OCI-LY3 (cell line): ENCODE data around the gene CASK.
"Not testable (repeated sequence)": the region's sequence is repeated elsewhere in the genome, so short reads cannot be mapped to it uniquely, and the experiment has no call there.

ENCODE experiments used
- H2AFZ ChIP-seq: fragments of 200-600, 300-600 bp; shearing (Covaris generic); 2 replicates; pipeline ENCODE4 v1.6.0; 2014; ENCODE audit warnings: antibody characterized with exemption, low read depth, low read length
- H3K27ac ChIP-seq: fragments of 200-600, 300-600 bp; sonication (generic); 2 replicates; pipeline ENCODE4 v1.5.1; 2014; ENCODE audit warnings: mild to moderate bottlenecking, low read length, moderate library complexity, mixed read lengths
- H3K27me3 ChIP-seq: fragments of 200-600, 300-600 bp; sonication (generic); 2 replicates; pipeline ENCODE4 v1.6.1; 2014; ENCODE audit warnings: low read depth, low read length, mixed read lengths
- H3K36me3 ChIP-seq: fragments of 200-600, 300-600 bp; sonication (generic); replicated peaks from 2 replicates; pipeline ENCODE3; 2014; ENCODE audit warnings: low read depth, low read length, mixed read lengths
- H3K4me1 ChIP-seq: fragments of 300-600, 200-600 bp; sonication (generic); 2 replicates; pipeline ENCODE4 v1.6.1; 2014; ENCODE audit warnings: low read length, mixed read lengths
- H3K4me2 ChIP-seq: fragments of 200-600, 300-600 bp; sonication (generic); 2 replicates; pipeline ENCODE4 v1.6.1; 2014; ENCODE audit warnings: low read length, mixed read lengths
- H3K4me3 ChIP-seq: fragments of 300-600, 200-600 bp; sonication (generic); 2 replicates; pipeline ENCODE4 v1.5.1; 2014; ENCODE audit warnings: antibody characterized with exemption, mild to moderate bottlenecking, low read length, moderate library complexity
- H3K79me2 ChIP-seq: fragments of 300-600, 200-600 bp; shearing (Covaris generic); 2 replicates; pipeline ENCODE4 v1.6.1; 2014; ENCODE audit warnings: mild to moderate bottlenecking, low read length, mixed read lengths
- H3K9ac ChIP-seq: fragments of 300-600, 200-600 bp; shearing (Covaris generic); 2 replicates; pipeline ENCODE4 v1.6.0; 2014; ENCODE audit warnings: mild to moderate bottlenecking, low read length, moderate library complexity
- H3K9me3 ChIP-seq: fragments of 200-600, 300-600 bp; shearing (Covaris generic); 2 replicates; pipeline ENCODE4 v1.6.1; 2014; ENCODE audit warnings: low read length, mixed read lengths; ENCODE audit not compliant: insufficient read depth
- H4K20me1 ChIP-seq: fragments of 200-600, 300-600 bp; sonication (generic); 2 replicates; pipeline ENCODE4 v1.6.1; 2016; ENCODE audit warnings: low read length, mixed read lengths; ENCODE audit not compliant: insufficient read depth
- EZH2phosphoT487 ChIP-seq: fragments of 200-600 bp; shearing (Covaris generic); IDR thresholded peaks from 2 replicates; pipeline ENCODE4 v1.6.1; 2018; ENCODE audit warnings: antibody characterized with exemption, mixed run types, low read depth
- TF ChIP-seq, protein P1 (sequence below): fragments of 200-600, 300-600 bp; sonication (generic); IDR thresholded peaks from 2 replicates; pipeline ENCODE4 v1.5.1; 2014; ENCODE audit warnings: antibody characterized with exemption, low read length, low read depth

CASK gene

DNA sequence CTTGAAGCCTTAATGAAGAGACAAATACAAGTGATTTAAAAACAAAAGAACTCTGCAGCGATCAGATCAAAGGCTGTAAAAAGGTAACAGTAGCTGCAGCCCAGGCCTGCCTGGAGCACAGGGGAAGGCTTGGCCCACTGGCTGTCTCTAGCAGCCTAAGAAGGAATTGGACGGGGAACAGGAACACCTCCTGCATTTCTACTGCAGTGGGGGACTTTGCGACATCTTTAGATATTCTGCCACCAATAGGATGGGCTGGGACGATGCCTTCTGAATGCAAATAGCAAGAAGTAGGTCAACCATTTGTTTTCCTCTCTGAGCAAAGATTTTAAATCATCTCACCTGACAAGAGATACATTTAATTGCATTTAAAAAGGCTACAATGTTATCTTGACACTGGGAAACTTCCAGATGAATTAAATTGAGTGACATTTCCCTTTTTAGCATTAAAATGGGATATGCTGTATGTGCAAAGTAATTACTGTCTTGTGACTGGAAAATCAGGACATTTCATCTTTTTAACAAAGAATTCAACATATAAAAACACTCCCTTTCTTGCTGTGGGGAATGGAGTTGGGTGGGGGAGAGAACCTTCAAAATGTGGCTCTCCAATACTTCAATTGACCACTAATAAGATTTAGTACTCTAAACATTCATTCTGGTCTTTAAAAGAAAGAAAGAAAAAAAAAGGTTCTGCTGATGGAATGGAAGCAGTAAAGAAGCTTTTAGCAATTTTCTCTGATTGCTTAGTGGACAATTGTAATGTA, 406.2 kb downstream of the CASK start:
- no peaks in the 10 kb centered on the region for H4K20me1 ChIP-seq
- H3K4me3 ChIP-seq = no peak overlapping the region
- H3K27ac ChIP-seq = no peak overlapping the region
- H3K9ac ChIP-seq = no peak overlapping the region
- H3K9me3 ChIP-seq = no peaks in the 10 kb centered on the region
- no peaks in the 10 kb centered on the region for H3K27me3 ChIP-seq
- no peak overlapping the region for H2AFZ ChIP-seq
- no peaks in the 10 kb centered on the region for H3K79me2 ChIP-seq
- no peak overlapping the region for H3K4me2 ChIP-seq
- H3K36me3 ChIP-seq = no peaks in the 10 kb centered on the region
- TF ChIP-seq EZH2phosphoT487 = no peak
- TF ChIP-seq, protein P1, sequence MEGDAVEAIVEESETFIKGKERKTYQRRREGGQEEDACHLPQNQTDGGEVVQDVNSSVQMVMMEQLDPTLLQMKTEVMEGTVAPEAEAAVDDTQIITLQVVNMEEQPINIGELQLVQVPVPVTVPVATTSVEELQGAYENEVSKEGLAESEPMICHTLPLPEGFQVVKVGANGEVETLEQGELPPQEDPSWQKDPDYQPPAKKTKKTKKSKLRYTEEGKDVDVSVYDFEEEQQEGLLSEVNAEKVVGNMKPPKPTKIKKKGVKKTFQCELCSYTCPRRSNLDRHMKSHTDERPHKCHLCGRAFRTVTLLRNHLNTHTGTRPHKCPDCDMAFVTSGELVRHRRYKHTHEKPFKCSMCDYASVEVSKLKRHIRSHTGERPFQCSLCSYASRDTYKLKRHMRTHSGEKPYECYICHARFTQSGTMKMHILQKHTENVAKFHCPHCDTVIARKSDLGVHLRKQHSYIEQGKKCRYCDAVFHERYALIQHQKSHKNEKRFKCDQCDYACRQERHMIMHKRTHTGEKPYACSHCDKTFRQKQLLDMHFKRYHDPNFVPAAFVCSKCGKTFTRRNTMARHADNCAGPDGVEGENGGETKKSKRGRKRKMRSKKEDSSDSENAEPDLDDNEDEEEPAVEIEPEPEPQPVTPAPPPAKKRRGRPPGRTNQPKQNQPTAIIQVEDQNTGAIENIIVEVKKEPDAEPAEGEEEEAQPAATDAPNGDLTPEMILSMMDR = no peak
- H3K4me1 ChIP-seq = peaks cover 4% of the 10 kb centered on the region

DNA sequence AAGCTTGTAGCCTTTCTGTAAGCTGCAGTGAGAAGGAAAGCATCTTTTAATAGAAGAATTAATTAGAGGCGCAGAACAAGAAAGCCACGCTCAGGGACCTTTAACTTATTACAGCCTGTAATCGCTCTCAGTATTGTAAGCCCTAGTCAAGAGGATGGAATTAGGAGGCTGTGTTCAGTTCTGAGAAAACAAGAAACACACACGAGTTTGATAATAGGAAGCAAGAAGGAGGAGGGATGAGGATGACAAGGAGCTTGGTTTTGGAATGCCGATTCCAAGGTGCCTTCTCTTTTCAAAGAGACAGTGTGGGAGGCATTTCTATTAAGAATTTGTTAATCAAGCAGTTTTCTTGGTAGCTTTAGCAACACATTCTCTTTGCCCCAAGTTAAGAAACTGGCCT, 406.9 kb downstream of the CASK start:
- Histone ChIP-seq H3K27me3 (no peaks in the 10 kb centered on the region), H3K27ac (no peak overlapping the region), H3K9me3 (no peaks in the 10 kb centered on the region), H2AFZ (no peak overlapping the region), H3K4me2 (no peak overlapping the region), H4K20me1 (no peaks in the 10 kb centered on the region), H3K4me1 (peaks cover 7% of the 10 kb centered on the region), H3K36me3 (no peaks in the 10 kb centered on the region), H3K4me3 (no peak overlapping the region), H3K79me2 (no peaks in the 10 kb centered on the region), H3K9ac (no peak overlapping the region)
- TF ChIP-seq, protein P1 = no peak
- no peak for TF ChIP-seq EZH2phosphoT487

DNA sequence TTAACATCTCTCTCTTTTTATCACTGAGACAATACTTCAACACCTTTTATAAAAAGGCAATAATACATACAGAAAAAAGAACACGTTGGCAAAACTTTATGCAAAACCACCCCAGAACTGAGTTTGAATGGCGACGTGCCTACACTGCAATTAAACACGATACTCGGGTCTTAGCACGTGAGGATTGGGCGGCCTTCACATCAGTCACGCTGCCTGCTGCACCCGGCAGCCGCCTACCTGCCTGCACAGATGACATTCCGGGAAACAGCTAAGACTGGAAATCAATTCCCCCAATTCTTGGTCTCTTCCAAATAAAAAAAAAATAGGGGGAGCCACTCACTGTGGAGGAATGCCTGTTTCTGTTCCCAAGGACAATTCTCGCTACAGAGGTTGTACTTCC, 408.0 kb downstream of the CASK start:
- H3K27me3 ChIP-seq = no peaks in the 10 kb centered on the region
- no peak overlapping the region for H3K27ac ChIP-seq
- no peak overlapping the region for H3K4me2 ChIP-seq
- no peaks in the 10 kb centered on the region for H3K36me3 ChIP-seq
- H3K4me1 ChIP-seq = peaks cover 7% of the 10 kb centered on the region
- H4K20me1 ChIP-seq = no peaks in the 10 kb centered on the region
- no peak overlapping the region for H2AFZ ChIP-seq
- TF ChIP-seq, protein P1 = no peak
- no peak for TF ChIP-seq EZH2phosphoT487
- no peak overlapping the region for H3K4me3 ChIP-seq
- no peaks in the 10 kb centered on the region for H3K79me2 ChIP-seq
- no peaks in the 10 kb centered on the region for H3K9me3 ChIP-seq
- no peak overlapping the region for H3K9ac ChIP-seq

DNA sequence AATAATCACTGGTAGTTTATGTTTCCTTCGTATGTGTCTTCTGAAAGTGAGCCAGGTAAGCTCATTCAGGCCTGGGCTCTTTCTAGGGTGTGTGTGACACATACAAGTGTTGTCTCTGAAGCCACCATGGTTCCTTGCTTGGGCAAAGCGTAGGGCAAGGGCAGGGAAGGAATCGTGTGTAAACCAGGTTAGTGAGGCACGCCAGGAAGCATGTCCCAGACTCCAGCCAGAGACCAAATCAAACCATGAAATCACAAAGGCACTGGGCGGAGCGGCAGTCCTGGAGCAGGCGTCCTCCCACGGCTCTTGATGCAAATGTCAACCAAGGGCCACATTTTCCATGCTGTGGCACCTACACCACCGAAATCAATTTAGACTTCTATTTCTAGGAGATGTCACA, 409.2 kb downstream of the CASK start:
- Histone ChIP-seq H2AFZ (no peak overlapping the region), H3K79me2 (no peaks in the 10 kb centered on the region), H3K27me3 (no peaks in the 10 kb centered on the region), H3K36me3 (no peaks in the 10 kb centered on the region), H3K4me3 (no peak overlapping the region), H3K27ac (no peak overlapping the region), H4K20me1 (no peaks in the 10 kb centered on the region), H3K9ac (no peak overlapping the region), H3K4me2 (no peak overlapping the region), H3K9me3 (no peaks in the 10 kb centered on the region), H3K4me1 (peaks cover 7% of the 10 kb centered on the region)
- TF ChIP-seq, protein P1 = no peak

DNA sequence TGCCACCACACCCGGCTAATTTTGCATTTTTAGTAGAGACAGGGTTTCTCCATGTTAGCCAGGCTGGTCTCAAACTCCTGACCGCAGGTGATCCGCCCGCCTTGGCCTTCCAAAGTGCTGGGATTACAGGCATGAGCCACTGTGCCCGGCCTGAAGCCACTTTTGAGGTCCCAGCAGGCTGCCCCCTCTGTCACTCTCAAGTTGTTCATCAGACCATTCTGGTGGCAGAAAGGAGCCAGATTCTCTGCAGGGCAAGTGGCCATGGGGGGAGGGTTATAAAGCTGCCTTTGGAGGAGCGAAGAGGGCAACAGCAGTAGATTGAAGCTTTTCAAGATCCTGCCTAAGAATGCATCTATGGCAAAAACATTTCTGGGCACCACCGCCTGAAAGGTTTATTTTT, 410.5 kb downstream of the CASK start:
- not testable (repeated sequence) for H3K9me3 ChIP-seq, H3K27ac ChIP-seq, H2AFZ ChIP-seq, H3K27me3 ChIP-seq, H3K9ac ChIP-seq, H3K4me1 ChIP-seq, H3K36me3 ChIP-seq, H3K4me3 ChIP-seq, H3K4me2 ChIP-seq, H3K79me2 ChIP-seq, H4K20me1 ChIP-seq
